Prostate gland (tissue), 2 donors: Measurements from ENCODE around the gene LRRC41. TPM values are rescaled to one million over a fixed set of nuclear protein-coding genes. Genes with fewer than 3 reads are reported as not detected.
"Not testable (repeated sequence)": the region's sequence is repeated elsewhere in the genome, so short reads cannot be mapped to it uniquely, and the experiment has no call there.

ENCODE experiments used
- DNase-seq: peaks from one replicate; pipeline ENCODE4 v3.0.0-alpha.2; 2019; ENCODE audit warnings: low spot score
- H3K27ac ChIP-seq, 2 donors: fragments of 200-600 bp; sonication (generic); 2 replicates each; pipeline ENCODE4 v1.5.1; 2017 to 2019
- H3K27me3 ChIP-seq: fragments of 200-600 bp; sonication (generic); replicated peaks from 2 replicates; pipeline ENCODE4 v1.5.1; 2019; ENCODE audit not compliant: insufficient read depth
- H3K36me3 ChIP-seq, 2 donors: fragments of 200-600 bp; sonication (generic); 1 replicate in 1 of 2; 2 replicates in 1 of 2; pipeline versions ENCODE4 v1.5.1 to v1.8.1; 2017 to 2019
- H3K4me1 ChIP-seq: fragments of 200-600 bp; sonication (generic); replicated peaks from 2 replicates; pipeline ENCODE4 v1.5.1; 2019
- H3K4me3 ChIP-seq, 2 donors: fragments of 200-600 bp; sonication (generic); 2 replicates each; pipeline ENCODE4 v1.5.1; 2017 to 2019
- H3K9me3 ChIP-seq: fragments of 200-600 bp; sonication (generic); 2 replicates; pipeline ENCODE4 v1.5.1; 2017
- CTCF ChIP-seq, 4 experiments: fragments of 200-600 bp in 2 of 4; fragments of 450-650 bp in 2 of 4; sonication (generic) in 2 of 4; IDR thresholded peaks; 1 replicate in 3 of 4; 2 replicates in 1 of 4; pipeline ENCODE4 v1.5.1; 2016 to 2019; ENCODE audit warnings: antibody characterized with exemption in 4 of 4, mild to moderate bottlenecking in 2 of 4, moderate library complexity in 2 of 4
- POLR2A ChIP-seq: fragments of 450-650 bp; IDR thresholded peaks from one replicate; pipeline ENCODE4 v1.6.1; 2016; ENCODE audit warnings: antibody characterized with exemption, mild to moderate bottlenecking
- POLR2AphosphoS5 ChIP-seq: sonication (generic); formaldehyde crosslinking; IDR thresholded peaks from one replicate; pipeline ENCODE4 v1.6.1; 2017; ENCODE audit warnings: antibody characterized with exemption
- WGBS: methylation state at CpG from one replicate; pipeline ENCODE4 v1.1.5; 2018; 5-methylcytosine and 5-hydroxymethylcytosine counted together
- intact Hi-C: fragments of 100-400 bp; cut with DNase I; formaldehyde crosslinking; loops from one replicate; pipeline ENCODE4 v1.14.2; 2022
- total RNA-seq, 2 donors: library from RNA; depleted of rRNA; stranded (reverse); fragments of >200 nt; gene quantifications; one replicate each; pipeline ENCODE4 v1.1.0, GENCODE V29; 2016

The LRRC41 gene
- total RNA-seq, 2 donors from 2014 or later: 97.2 to 143 TPM

GRCh38 chr1:46244656-46245371 is 58.6 kb downstream of the LRRC41 start:
- WGBS: 66% methylated on average over 3 of the region's 3 CpGs
- H3K36me3 ChIP-seq: no peaks in the 10 kb centered on the region
- no peaks in the 10 kb centered on the region for H3K9me3 ChIP-seq
- H3K4me1 ChIP-seq: no peaks in the 10 kb centered on the region
- intact Hi-C loops: no loop called here
- H3K27ac ChIP-seq: no peak overlapping the region
- no peak for DNase-seq
- H3K27me3 ChIP-seq: no peaks in the 10 kb centered on the region
- no peak for TF ChIP-seq POLR2AphosphoS5
- TF ChIP-seq CTCF (IDR thresholded peaks at IDR 0.05): peak in 2 of 4 experiments; percentile 13 to 22
- no peak for TF ChIP-seq POLR2A
- H3K4me3 ChIP-seq: no peak overlapping the region

- H3K36me3 ChIP-seq, H3K27me3 ChIP-seq, intact Hi-C loops, H3K4me1 ChIP-seq, DNase-seq, H3K4me3 ChIP-seq, H3K9me3 ChIP-seq, H3K27ac ChIP-seq: not testable (repeated sequence)
- WGBS: 92% methylated on average over 3 of the region's 3 CpGs
Measured at GRCh38 chr1:46243831-46244230, 59.6 kb downstream of the LRRC41 start.

- no peak for DNase-seq
- H3K27ac ChIP-seq: no peak overlapping the region
- H3K4me3 ChIP-seq: no peak overlapping the region
- intact Hi-C loops: no loop called here
- H3K27me3 ChIP-seq: no peaks in the 10 kb centered on the region
- no peak for TF ChIP-seq POLR2A
- TF ChIP-seq CTCF (IDR thresholded peaks at IDR 0.05): no peak
- no peak for TF ChIP-seq POLR2AphosphoS5
- no peaks in the 10 kb centered on the region for H3K4me1 ChIP-seq
- H3K9me3 ChIP-seq: no peaks in the 10 kb centered on the region
- 63% methylated on average over 1 of the region's 1 CpG for WGBS
- no peaks in the 10 kb centered on the region for H3K36me3 ChIP-seq
Measured at GRCh38 chr1:46242918-46243317, 60.5 kb downstream of the LRRC41 start.

GRCh38 chr1:46241733-46242132 is 61.7 kb downstream of the LRRC41 start:
- H3K36me3 ChIP-seq, H3K27me3 ChIP-seq, intact Hi-C loops, H3K27ac ChIP-seq, DNase-seq, H3K9me3 ChIP-seq, H3K4me3 ChIP-seq, H3K4me1 ChIP-seq: not testable (repeated sequence)
- WGBS: no CpG with 5 or more reads among the region's 38 CpGs

GRCh38 chr1:46238865-46239264 is 64.6 kb downstream of the LRRC41 start:
- 57% methylated on average over 1 of the region's 1 CpG for WGBS
- H3K36me3 ChIP-seq: not testable (repeated sequence)

GRCh38 chr1:46236882-46237281 is 66.5 kb downstream of the LRRC41 start:
- intact Hi-C loops: no loop called here
- no peak for DNase-seq
- no peaks in the 10 kb centered on the region for H3K9me3 ChIP-seq
- H3K27me3 ChIP-seq: no peaks in the 10 kb centered on the region
- no peaks in the 10 kb centered on the region for H3K36me3 ChIP-seq
- H3K4me3 ChIP-seq: no peak overlapping the region
- H3K27ac ChIP-seq: no peak overlapping the region
- no peaks in the 10 kb centered on the region for H3K4me1 ChIP-seq
- WGBS: 91% methylated on average over 4 of the region's 4 CpGs
- TF ChIP-seq CTCF (IDR thresholded peaks at IDR 0.05) (no peak), POLR2A (no peak), POLR2AphosphoS5 (no peak)

More at GRCh38 chr1:46238865-46239264, 64.6 kb downstream of the LRRC41 start:
- H3K9me3 ChIP-seq, H3K4me3 ChIP-seq, H3K27ac ChIP-seq, H3K4me1 ChIP-seq, DNase-seq, intact Hi-C loops, H3K27me3 ChIP-seq: not testable (repeated sequence)

- H3K9me3 ChIP-seq, H3K4me3 ChIP-seq, H3K36me3 ChIP-seq, H3K4me1 ChIP-seq, intact Hi-C loops, H3K27ac ChIP-seq, DNase-seq, H3K27me3 ChIP-seq: not testable (repeated sequence)
- WGBS: 91% methylated on average over 3 of the region's 3 CpGs
Measured at GRCh38 chr1:46231231-46231630, 72.2 kb downstream of the LRRC41 start.
